Measurements from ENCODE around the gene WRNIP1. TPM values are rescaled to one million over a fixed set of nuclear protein-coding genes. Genes with fewer than 3 reads are reported as not detected.

Gene WRNIP1
- total and polyA plus RNA-seq, 7 donors = 26.5 to 73.9 (median 48.9) TPM

- DNase-seq (no peak), ATAC-seq (peak in 1 of 4 donors; percentile 1)
- Histone ChIP-seq H3K36me3 (ENCODE audit: insufficient read depth in 1 of 2, low read depth in 1 of 2) (peaks cover 2 to 31% of the 10 kb centered on the region in 2 donors), H3K4me3 (no peak overlapping the region), H3K27ac (no peak overlapping the region), H3K9me3 (no peaks in the 10 kb centered on the region), H3K4me1 (no peaks in the 10 kb centered on the region), H3K27me3 (ENCODE audit: insufficient read depth in 3 of 3, low read length in 2 of 3) (no peaks in the 10 kb centered on the region)
- 86 to 97% (median 94%) methylated on average over 3 of the region's 3 CpGs for WGBS, 3 donors
- intact Hi-C loops (cut with DNase I) = no loop called here
- no peak for TF ChIP-seq CTCF (IDR thresholded peaks at IDR 0.05)
These were observed 65.0 kb downstream of the WRNIP1 start for GRCh38 chr6:2830183-2830582.

DNA sequence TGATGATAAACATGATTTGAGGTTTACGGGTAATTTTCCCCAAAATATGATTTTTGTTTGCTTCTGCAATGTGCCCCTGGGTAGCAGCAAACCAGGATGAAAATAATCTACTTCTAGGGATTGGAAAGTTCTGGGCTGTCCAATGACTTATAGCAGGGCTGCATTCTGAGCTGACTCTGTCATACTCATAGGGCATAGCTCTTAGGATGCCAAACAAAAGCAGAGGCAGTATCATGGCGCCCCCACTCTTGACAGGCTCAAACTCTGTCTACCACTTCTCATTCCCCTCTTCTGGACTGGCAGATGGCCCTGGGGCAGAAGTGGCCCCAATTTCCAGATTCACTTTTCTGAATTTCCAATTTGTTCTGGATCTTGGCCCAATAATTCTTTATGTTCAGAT lies 66.2 kb downstream of the WRNIP1 start:
- Histone ChIP-seq H3K9me3 (no peaks in the 10 kb centered on the region), H3K27ac (no peak overlapping the region), H3K27me3 (ENCODE audit: insufficient read depth in 3 of 3, low read length in 2 of 3) (no peaks in the 10 kb centered on the region), H3K4me1 (no peaks in the 10 kb centered on the region), H3K36me3 (ENCODE audit: insufficient read depth in 1 of 2, low read depth in 1 of 2) (peaks cover 2 to 43% of the 10 kb centered on the region in 2 donors), H3K4me3 (no peak overlapping the region)
- 90 to 95% (median 94%) methylated on average over 2 of the region's 2 CpGs for WGBS, 3 donors
- TF ChIP-seq CTCF (IDR thresholded peaks at IDR 0.05) = no peak
- ATAC-seq = peak in 2 of 4 donors; percentile 44 to 51
- intact Hi-C loops (cut with DNase I) = no loop called here
- DNase-seq = no peak

GRCh38 chr6:2834262-2834661 lies 69.1 kb downstream of the WRNIP1 start:
- no peaks in the 10 kb centered on the region for H3K9me3 ChIP-seq
- TF ChIP-seq CTCF (IDR thresholded peaks at IDR 0.05) = no peak

More at GRCh38 chr6:2834262-2834661, 69.1 kb downstream of the WRNIP1 start:
- no peak overlapping the region for H3K4me3 ChIP-seq
- H3K4me1 ChIP-seq = peaks cover 3% of the 10 kb centered on the region
- ATAC-seq (no peak), DNase-seq (no peak)
- intact Hi-C loops (cut with DNase I) = no loop called here
- H3K27ac ChIP-seq = no peak overlapping the region
- peaks cover 4 to 71% of the 10 kb centered on the region in 2 donors for H3K36me3 ChIP-seq (ENCODE audit: insufficient read depth in 1 of 2, low read depth in 1 of 2)
- no peaks in the 10 kb centered on the region for H3K27me3 ChIP-seq (ENCODE audit: insufficient read depth in 3 of 3, low read length in 2 of 3)

Other genes starting within 250 kb of the WRNIP1 start
- gene MYLK4, start 14.5 kb upstream of the WRNIP1 start, total RNA-seq = 10 to 100 TPM in 1 of 4 donors, 1 to 10 TPM in 3; 1.2 to 23.4 (median 2.2) TPM
- gene MYLK4, start 14.5 kb upstream of the WRNIP1 start, polyA plus RNA-seq = 100 to 1,000 TPM in 1 of 3 donors, 10 to 100 TPM in 1, under 1 TPM in 1; 0.09 to 143 (median 30.0) TPM
- 10 to 100 TPM; 10.2 to 62.0 (median 52.2) TPM for gene SERPINB1, start 76.5 kb downstream of the WRNIP1 start, total RNA-seq
- 100 to 1,000 TPM in 1 of 3 donors, 10 to 100 TPM in 2; 28.1 to 131 (median 33.4) TPM for gene SERPINB1, start 76.5 kb downstream of the WRNIP1 start, polyA plus RNA-seq
- gene SERPINB9, start 137.9 kb downstream of the WRNIP1 start, total RNA-seq = 1 to 10 TPM; 1.9 to 3.1 (median 2.2) TPM
- gene SERPINB9, start 137.9 kb downstream of the WRNIP1 start, polyA plus RNA-seq = 1 to 10 TPM in 2 of 3 donors, under 1 TPM in 1; 0.74 to 1.1 (median 1.0) TPM
- gene SERPINB6, start 206.2 kb downstream of the WRNIP1 start, total RNA-seq = 100 to 1,000 TPM in 3 of 4 donors, 10 to 100 TPM in 1; 92.3 to 205 (median 141) TPM
- gene SERPINB6, start 206.2 kb downstream of the WRNIP1 start, polyA plus RNA-seq = 100 to 1,000 TPM; 161 to 239 (median 174) TPM
- 100 to 1,000 TPM in 2 of 4 donors, 10 to 100 TPM in 2; 42.8 to 129 (median 101) TPM for gene NQO2, start 234.5 kb downstream of the WRNIP1 start, total RNA-seq
- gene NQO2, start 234.5 kb downstream of the WRNIP1 start, polyA plus RNA-seq = 100 to 1,000 TPM in 2 of 3 donors, 10 to 100 TPM in 1; 80.1 to 201 (median 159) TPM